GM18508 (cell line): ENCODE measurements around the gene TBX1.

ENCODE experiments used
- ATAC-seq: cut with Tn5 transposase; IDR thresholded peaks from one replicate; pipeline ENCODE4 v1.9.1; 2021; ENCODE audit warnings: moderate number of reproducible peaks; ENCODE audit not compliant: insufficient read depth, unreplicated experiment

Gene TBX1

GRCh38 chr22:19750507-19751490 lies 9.8 kb upstream of the TBX1 start:
- ATAC-seq, result no peak

- no peak for ATAC-seq
Observed at GRCh38 chr22:19751497-19752245, 8.9 kb upstream of the TBX1 start.

GRCh38 chr22:19753090-19753842 lies 7.3 kb upstream of the TBX1 start:
- ATAC-seq, result no peak

GRCh38 chr22:19753996-19754700 lies 6.4 kb upstream of the TBX1 start:
- ATAC-seq, result no peak

- ATAC-seq, result no peak
Observed at GRCh38 chr22:19754701-19755144, 5.9 kb upstream of the TBX1 start.

GRCh38 chr22:19755145-19755710 lies 5.3 kb upstream of the TBX1 start:
- ATAC-seq, result no peak

- ATAC-seq, result no peak
Observed at GRCh38 chr22:19755722-19756287, 4.8 kb upstream of the TBX1 start.

- ATAC-seq, result no peak
Observed at GRCh38 chr22:19756288-19757128, 4.1 kb upstream of the TBX1 start.

- no peak for ATAC-seq
Observed at GRCh38 chr22:19757140-19757984, 3.2 kb upstream of the TBX1 start.

- no peak for ATAC-seq
Observed at GRCh38 chr22:19757985-19758895, 2.3 kb upstream of the TBX1 start.

GRCh38 chr22:19758896-19759426 lies 1.6 kb upstream of the TBX1 start:
- ATAC-seq, result no peak

GRCh38 chr22:19759427-19760057 lies 1.0 kb upstream of the TBX1 start:
- ATAC-seq, result no peak

GRCh38 chr22:19760951-19761724 lies 560 bp downstream of the TBX1 start:
- no peak for ATAC-seq

- no peak for ATAC-seq
Observed at GRCh38 chr22:19761725-19762567, 1.4 kb downstream of the TBX1 start.
